ENCODE measurements around the gene SLC7A5.

The SLC7A5 gene

DNA sequence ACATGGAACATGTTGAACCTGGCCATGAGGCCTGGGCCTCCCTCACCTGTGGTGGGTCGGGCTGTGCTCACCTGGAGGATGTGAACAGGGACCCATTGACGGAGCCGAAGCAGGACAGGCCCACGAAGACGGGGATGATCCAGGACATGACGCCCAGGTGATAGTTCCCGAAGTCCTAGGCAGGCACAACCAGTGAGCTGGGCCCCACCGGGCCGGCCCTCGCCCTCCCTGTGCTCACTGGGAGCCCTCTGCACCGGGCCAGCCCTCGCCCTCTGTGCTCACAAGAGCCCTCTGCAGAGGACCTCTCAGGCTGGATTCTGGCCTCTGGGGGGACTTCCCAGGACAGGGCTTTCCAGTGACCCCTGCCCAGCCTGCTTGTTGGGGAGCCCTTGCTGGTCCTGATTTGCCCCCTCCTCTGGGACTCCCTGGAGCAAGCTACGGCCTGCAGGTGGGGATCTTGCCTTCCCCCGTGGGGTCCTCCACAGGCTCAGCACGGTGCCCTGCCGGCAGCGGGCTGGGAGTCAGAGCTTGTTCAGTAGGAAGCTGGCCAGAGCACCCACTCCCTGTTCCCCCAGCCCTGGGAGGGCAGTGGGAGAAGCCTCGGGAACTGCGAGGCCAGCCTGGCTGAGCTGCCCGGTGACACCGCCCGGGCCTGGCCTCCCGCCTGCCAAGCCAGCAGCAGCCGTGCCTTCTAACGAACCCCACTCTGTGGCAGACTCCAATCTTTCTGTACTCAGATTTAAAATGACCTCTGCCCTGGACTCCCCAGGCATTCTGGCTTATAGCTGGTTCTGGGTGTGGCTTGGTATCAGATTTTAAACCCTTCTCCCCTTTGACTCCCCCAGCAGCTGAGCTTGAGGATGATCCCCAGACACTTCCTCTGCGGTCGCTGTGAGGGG lies 30.4 kb downstream of the SLC7A5 start:
- no peak overlapping the region for H3K4me3 ChIP-seq (ENCODE audit: low read length)
- TF ChIP-seq, protein P1, sequence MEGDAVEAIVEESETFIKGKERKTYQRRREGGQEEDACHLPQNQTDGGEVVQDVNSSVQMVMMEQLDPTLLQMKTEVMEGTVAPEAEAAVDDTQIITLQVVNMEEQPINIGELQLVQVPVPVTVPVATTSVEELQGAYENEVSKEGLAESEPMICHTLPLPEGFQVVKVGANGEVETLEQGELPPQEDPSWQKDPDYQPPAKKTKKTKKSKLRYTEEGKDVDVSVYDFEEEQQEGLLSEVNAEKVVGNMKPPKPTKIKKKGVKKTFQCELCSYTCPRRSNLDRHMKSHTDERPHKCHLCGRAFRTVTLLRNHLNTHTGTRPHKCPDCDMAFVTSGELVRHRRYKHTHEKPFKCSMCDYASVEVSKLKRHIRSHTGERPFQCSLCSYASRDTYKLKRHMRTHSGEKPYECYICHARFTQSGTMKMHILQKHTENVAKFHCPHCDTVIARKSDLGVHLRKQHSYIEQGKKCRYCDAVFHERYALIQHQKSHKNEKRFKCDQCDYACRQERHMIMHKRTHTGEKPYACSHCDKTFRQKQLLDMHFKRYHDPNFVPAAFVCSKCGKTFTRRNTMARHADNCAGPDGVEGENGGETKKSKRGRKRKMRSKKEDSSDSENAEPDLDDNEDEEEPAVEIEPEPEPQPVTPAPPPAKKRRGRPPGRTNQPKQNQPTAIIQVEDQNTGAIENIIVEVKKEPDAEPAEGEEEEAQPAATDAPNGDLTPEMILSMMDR (conservative IDR thresholded peaks at IDR 0.05; ENCODE audit: low read length), result no peak
- DNase-seq (ENCODE audit: low read depth), result no peak

DNA sequence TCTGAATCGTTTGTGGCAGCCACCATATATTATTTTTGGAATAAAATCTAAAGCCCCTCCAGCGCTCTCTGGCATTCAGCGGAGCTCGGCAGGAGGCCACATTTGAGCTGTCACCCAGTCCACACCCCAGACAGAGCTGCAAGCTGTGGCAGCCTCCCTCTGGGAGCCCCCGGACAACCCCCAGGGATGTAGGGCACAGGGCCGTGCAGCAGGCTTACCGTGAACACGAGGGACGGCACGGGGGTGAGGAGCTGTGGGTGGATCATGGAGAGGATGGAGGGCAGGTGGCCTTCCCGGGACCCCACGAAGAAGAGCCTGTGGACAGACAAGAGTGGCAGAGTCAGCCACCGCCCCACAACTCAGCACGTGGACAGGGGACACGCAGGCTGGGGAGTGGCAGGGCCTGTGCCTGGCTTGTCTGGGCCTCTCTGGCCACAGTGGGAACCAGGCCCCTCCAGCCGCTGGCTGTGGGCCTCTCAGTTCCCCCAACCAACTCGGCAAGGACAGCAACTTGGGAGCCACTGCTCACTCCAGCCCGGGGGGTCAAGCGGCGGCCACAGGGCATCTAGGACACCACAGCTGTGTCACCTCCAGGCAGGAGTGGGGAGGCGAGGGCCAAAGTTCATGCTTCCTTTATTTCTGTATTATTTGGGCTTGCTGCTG lies 31.5 kb downstream of the SLC7A5 start:
- no peak for DNase-seq (ENCODE audit: low read depth)
- H3K4me3 ChIP-seq (ENCODE audit: low read length), result no peak overlapping the region
- TF ChIP-seq, protein P1 (conservative IDR thresholded peaks at IDR 0.05; ENCODE audit: low read length), result no peak

DNA sequence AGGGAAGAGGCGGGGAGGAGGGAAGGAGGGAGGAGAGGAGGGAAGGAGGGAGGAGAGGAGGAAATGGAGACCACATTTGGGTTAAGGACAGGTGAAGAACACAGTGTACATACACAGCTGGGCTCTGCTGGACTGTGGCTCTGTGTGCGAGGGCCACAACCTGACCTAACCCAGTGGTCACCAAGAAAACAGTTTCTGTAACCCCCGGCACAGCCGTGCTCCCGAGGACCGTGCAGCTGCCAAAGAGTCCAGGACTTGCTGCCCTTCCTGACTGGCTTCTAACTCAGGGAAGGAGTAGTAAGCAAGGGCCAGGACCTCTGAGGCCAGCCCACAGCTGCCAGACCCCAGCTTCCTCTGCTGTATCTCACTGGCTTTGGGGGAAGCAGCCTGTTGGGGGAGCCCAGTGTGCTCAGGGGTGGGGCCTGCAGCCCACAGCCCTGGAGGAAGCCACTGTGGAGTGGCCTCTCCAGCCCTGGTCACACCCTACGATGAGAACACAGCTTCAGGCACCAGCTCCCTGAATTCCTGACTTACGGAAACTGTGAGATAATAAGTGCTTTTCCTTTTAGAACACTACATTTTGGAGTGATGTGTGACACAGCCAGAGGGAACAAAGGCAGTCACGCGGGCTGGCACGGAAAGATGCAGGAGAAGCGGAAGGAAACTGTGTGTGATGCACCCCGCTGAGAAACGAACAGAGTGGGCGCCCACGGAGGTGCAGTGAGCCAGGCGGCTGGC lies 32.3 kb downstream of the SLC7A5 start:
- no peak for DNase-seq (ENCODE audit: low read depth)
- TF ChIP-seq, protein P1 (conservative IDR thresholded peaks at IDR 0.05; ENCODE audit: low read length), result no peak

DNA sequence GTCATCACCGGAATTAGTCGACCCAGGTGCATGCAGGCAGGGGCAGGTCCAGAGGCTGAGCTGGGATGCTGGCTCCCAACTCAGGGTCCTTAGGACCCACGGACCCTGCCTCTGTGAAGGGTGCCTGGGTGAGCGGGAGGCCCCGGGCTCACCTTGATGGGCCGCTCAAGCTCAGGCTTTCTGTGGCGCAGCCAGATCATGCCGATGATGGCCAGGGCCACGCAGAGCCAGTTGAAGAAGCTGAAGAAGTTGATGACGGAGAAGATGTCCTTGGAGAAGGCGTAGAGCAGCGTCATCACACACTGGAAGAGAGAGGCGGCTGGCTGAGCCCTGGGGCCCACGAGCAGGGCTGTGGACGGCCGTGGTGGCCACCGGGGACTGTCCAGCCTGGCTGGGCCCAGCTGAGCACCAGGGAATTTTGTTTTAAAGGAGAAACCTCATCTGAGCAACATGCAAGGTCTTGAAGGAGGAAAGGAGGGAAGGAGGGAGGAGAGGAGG lies 32.9 kb downstream of the SLC7A5 start:
- DNase-seq (ENCODE audit: low read depth), result no peak
- H3K4me3 ChIP-seq (ENCODE audit: low read length), result no peak overlapping the region

More for the DNA sequence above, 32.3 kb downstream of the SLC7A5 start:
- no peak overlapping the region for H3K4me3 ChIP-seq (ENCODE audit: low read length)

DNA sequence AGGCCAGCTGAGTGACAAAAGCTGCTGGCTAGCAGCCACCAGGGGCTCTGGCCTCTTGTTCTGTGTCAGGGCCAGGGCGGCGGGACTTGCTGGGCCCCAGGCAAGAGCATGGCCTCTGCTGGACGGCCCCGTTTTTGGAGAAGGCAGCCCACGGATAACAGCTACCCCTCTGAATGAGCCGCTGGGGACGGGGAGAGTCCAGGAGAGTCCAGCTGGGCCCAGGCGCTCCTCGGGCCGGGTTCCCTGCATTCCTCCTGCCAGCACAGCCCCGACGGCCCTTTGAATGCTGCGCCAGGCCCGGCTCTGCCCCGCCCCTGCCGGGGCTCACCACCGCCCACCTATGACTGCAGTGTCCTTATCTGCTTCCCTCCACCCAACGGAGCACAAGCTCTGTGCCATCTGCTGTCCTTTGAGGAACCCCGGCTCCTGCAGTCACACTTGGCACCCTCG lies 33.4 kb downstream of the SLC7A5 start:
- TF ChIP-seq, protein P1 (conservative IDR thresholded peaks at IDR 0.05; ENCODE audit: low read length), result no peak
- DNase-seq (ENCODE audit: low read depth), result no peak
- no peak overlapping the region for H3K4me3 ChIP-seq (ENCODE audit: low read length)

More for the DNA sequence above, 32.9 kb downstream of the SLC7A5 start:
- TF ChIP-seq, protein P1 (conservative IDR thresholded peaks at IDR 0.05; ENCODE audit: low read length), result no peak

DNA sequence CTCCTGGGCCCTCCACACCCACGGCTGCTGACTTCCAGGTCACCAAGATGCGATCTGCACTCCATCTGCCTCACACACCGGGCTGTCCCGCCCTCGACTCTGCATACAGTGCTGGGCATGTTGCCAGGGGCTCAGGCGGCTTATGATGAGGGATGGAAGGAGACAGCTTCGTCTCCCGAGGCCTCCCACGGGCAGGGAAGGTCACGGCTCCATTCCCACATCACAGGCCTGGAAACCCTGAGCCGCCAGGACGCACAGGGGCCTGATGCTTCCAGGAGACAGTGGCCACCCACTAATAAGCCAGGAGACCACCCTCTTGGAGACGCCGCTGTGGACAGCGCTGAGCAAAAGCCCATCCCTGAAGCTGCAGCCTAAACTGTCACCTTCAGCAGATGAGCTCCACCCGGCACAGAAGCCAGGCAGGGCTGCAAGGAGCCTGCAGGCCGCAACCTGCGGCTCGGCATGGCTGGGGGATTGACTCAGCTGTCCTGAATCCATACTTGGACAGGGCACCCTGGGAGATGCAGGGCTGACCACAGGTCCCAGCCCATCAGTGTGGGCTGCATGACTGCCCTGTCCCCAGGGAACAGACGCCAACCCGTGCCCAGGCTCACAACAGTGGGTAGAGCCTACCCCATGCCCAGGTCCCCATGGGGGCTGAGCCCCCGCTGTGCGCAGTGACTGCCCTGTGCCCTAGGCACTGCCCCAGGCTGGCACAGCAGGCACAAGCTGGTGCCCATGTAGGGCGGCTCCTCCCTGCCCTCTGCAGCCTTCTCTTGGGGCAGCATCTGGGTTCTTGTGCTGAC lies 34.4 kb downstream of the SLC7A5 start:
- DNase-seq (ENCODE audit: low read depth), result no peak
- H3K4me3 ChIP-seq (ENCODE audit: low read length), result no peak overlapping the region
- TF ChIP-seq, protein P1 (conservative IDR thresholded peaks at IDR 0.05; ENCODE audit: low read length), result no peak
